ENCODE results near the gene SIPA1L3. TPM values are rescaled to one million over a fixed set of nuclear protein-coding genes. Genes with fewer than 3 reads are reported as not detected.

Gene SIPA1L3
- total RNA-seq, 1 experiment from 2014 or later, result 19.9 TPM

- Histone ChIP-seq H3K9me3 (ENCODE audit: low read depth, low read length, poor library complexity, severe bottlenecking) (no peaks in the 10 kb centered on the region), H3K36me3 (ENCODE audit: insufficient read depth, low read length, poor library complexity, severe bottlenecking) (no peaks in the 10 kb centered on the region), H3K27me3 (replicated peaks; ENCODE audit: insufficient read depth, low read depth, low read length, poor library complexity) (no peaks in the 10 kb centered on the region), H3K4me3 (ENCODE audit: low read depth, low read length, poor library complexity, severe bottlenecking) (no peak overlapping the region), H3K27ac (ENCODE audit: low read depth, low read length, poor library complexity, severe bottlenecking) (no peak overlapping the region), H3K4me1 (ENCODE audit: insufficient read depth, low read length, poor library complexity, severe bottlenecking) (no peaks in the 10 kb centered on the region)
- TF ChIP-seq EZH2 (IDR thresholded peaks at IDR 0.05; ENCODE audit: borderline replicate concordance, low read depth, low read length, poor library complexity, severe bottlenecking) (no peak), CTCF (conservative IDR thresholded peaks at IDR 0.05; ENCODE audit: low read depth, low read length) (no peak)
- no TSS peak for BruUV-seq (replicated peaks)
- DNase-seq (ENCODE audit: low spot score), result no peak
- ChIA-PET POLR2A (ENCODE audit: low non-redundant PET) (no interaction called here), CTCF (no interaction called here)
- intact Hi-C loops (cut with micrococcal nuclease; ENCODE audit: unreplicated experiment), result no loop called here
Observed at GRCh38 chr19:37979547-37980082, 72.6 kb downstream of the SIPA1L3 start.

- Histone ChIP-seq H3K27me3 (replicated peaks; ENCODE audit: insufficient read depth, low read depth, low read length, poor library complexity) (no peaks in the 10 kb centered on the region), H3K36me3 (ENCODE audit: insufficient read depth, low read length, poor library complexity, severe bottlenecking) (no peaks in the 10 kb centered on the region), H3K4me3 (ENCODE audit: low read depth, low read length, poor library complexity, severe bottlenecking) (no peak overlapping the region), H3K4me1 (ENCODE audit: insufficient read depth, low read length, poor library complexity, severe bottlenecking) (no peaks in the 10 kb centered on the region), H3K27ac (ENCODE audit: low read depth, low read length, poor library complexity, severe bottlenecking) (no peak overlapping the region), H3K9me3 (ENCODE audit: low read depth, low read length, poor library complexity, severe bottlenecking) (no peaks in the 10 kb centered on the region)
- no TSS peak for BruUV-seq (replicated peaks)
- TF ChIP-seq EZH2 (IDR thresholded peaks at IDR 0.05; ENCODE audit: borderline replicate concordance, low read depth, low read length, poor library complexity, severe bottlenecking) (no peak), CTCF (conservative IDR thresholded peaks at IDR 0.05; ENCODE audit: low read depth, low read length) (no peak)
- CTCF ChIA-PET, result no interaction called here
- DNase-seq (ENCODE audit: low spot score), result no peak
- POLR2A ChIA-PET (ENCODE audit: low non-redundant PET), result no interaction called here
- intact Hi-C loops (cut with micrococcal nuclease; ENCODE audit: unreplicated experiment), result no loop called here
Observed at GRCh38 chr19:37980419-37981170, 73.6 kb downstream of the SIPA1L3 start.

- H3K4me3 ChIP-seq (ENCODE audit: low read depth, low read length, poor library complexity, severe bottlenecking), result no peak overlapping the region
- H3K4me1 ChIP-seq (ENCODE audit: insufficient read depth, low read length, poor library complexity, severe bottlenecking), result no peaks in the 10 kb centered on the region
- ChIA-PET CTCF (no interaction called here), POLR2A (ENCODE audit: low non-redundant PET) (no interaction called here)
- no peaks in the 10 kb centered on the region for H3K36me3 ChIP-seq (ENCODE audit: insufficient read depth, low read length, poor library complexity, severe bottlenecking)
- no peak for DNase-seq (ENCODE audit: low spot score)
- TF ChIP-seq CTCF (conservative IDR thresholded peaks at IDR 0.05; ENCODE audit: low read depth, low read length) (no peak), EZH2 (IDR thresholded peaks at IDR 0.05; ENCODE audit: borderline replicate concordance, low read depth, low read length, poor library complexity, severe bottlenecking) (no peak)
- H3K9me3 ChIP-seq (ENCODE audit: low read depth, low read length, poor library complexity, severe bottlenecking), result no peaks in the 10 kb centered on the region
- H3K27ac ChIP-seq (ENCODE audit: low read depth, low read length, poor library complexity, severe bottlenecking), result no peak overlapping the region
- intact Hi-C loops (cut with micrococcal nuclease; ENCODE audit: unreplicated experiment), result no loop called here
- no peaks in the 10 kb centered on the region for H3K27me3 ChIP-seq (replicated peaks; ENCODE audit: insufficient read depth, low read depth, low read length, poor library complexity)
- BruUV-seq (replicated peaks), result no TSS peak
Observed at GRCh38 chr19:37981785-37982475, 74.9 kb downstream of the SIPA1L3 start.

Data from A673 (cell line).